ENCODE measurements around the gene TAMALIN. TPM values are rescaled to one million over a fixed set of nuclear protein-coding genes. Genes with fewer than 3 reads are reported as not detected.

Gene TAMALIN
- total and polyA plus RNA-seq, 8 donors: 30.6 to 63.7 (median 43.5) TPM

GRCh38 chr12:51980051-51980808, 26.5 kb upstream of the TAMALIN start:
- Histone ChIP-seq H3K27me3 (no peaks in the 10 kb centered on the region), H3K27ac (peak overlapping the region in 1 of 2 donors; percentile 18), H3K36me3 (peaks cover 0 to 81% of the 10 kb centered on the region in 2 donors), H3K4me3 (no peak overlapping the region), H3K4me1 (peaks cover 6 to 47% of the 10 kb centered on the region in 2 donors), H3K9me3 (no peaks in the 10 kb centered on the region)
- peak; percentile 98 for TF ChIP-seq CTCF (IDR thresholded peaks at IDR 0.05)
- DNase-seq: peak; percentile 65 to 85 (median 76)
- peak; percentile 90 for ATAC-seq
- intact Hi-C loops (cut with DNase I): loop anchor here in 1 of 2 donors (5.0 kb wide), 1 partner anchor 88 kb away; no protein-coding TSS in a partner anchor

DNA sequence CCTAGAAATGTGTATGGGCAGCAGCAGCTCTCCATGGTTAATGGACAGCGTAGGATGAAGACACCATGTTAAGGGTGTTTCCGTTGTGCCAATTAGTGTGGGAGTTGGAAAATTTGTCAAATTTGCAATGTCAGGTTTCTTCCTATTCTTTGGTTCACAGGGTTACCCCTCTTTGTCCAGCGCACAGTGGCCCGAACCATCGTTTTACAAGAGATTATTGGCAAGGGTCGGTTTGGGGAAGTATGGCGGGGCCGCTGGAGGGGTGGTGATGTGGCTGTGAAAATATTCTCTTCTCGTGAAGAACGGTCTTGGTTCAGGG, 26.0 kb upstream of the TAMALIN start:
- no peak for TF ChIP-seq CTCF (IDR thresholded peaks at IDR 0.05)
- Histone ChIP-seq H3K9me3 (no peaks in the 10 kb centered on the region), H3K4me3 (no peak overlapping the region), H3K4me1 (peaks cover 6 to 42% of the 10 kb centered on the region in 2 donors), H3K27ac (no peak overlapping the region), H3K27me3 (no peaks in the 10 kb centered on the region), H3K36me3 (peaks cover 0 to 81% of the 10 kb centered on the region in 2 donors)
- DNase-seq (no peak), ATAC-seq (no peak)
- intact Hi-C loops (cut with DNase I): loop anchor here in 1 of 2 donors (5.0 kb wide), 1 partner anchor 88 kb away; no protein-coding TSS in a partner anchor

GRCh38 chr12:51984657-51985056, 22.1 kb upstream of the TAMALIN start:
- no peak overlapping the region for H3K27ac ChIP-seq
- intact Hi-C loops (cut with DNase I): loop anchor here in 1 of 2 donors (5.0 kb wide), 1 partner anchor 92 kb away; no protein-coding TSS in a partner anchor
- no peaks in the 10 kb centered on the region for H3K9me3 ChIP-seq
- no peak for TF ChIP-seq CTCF (IDR thresholded peaks at IDR 0.05)
- H3K4me1 ChIP-seq: peaks cover 0 to 14% of the 10 kb centered on the region in 2 donors
- ATAC-seq: peak; percentile 53
- H3K4me3 ChIP-seq: no peak overlapping the region
- no peak for DNase-seq
- H3K36me3 ChIP-seq: peaks cover 0 to 82% of the 10 kb centered on the region in 2 donors
- no peaks in the 10 kb centered on the region for H3K27me3 ChIP-seq

- intact Hi-C loops (cut with DNase I): no loop called here
- Histone ChIP-seq H3K36me3 (peaks cover 0 to 88% of the 10 kb centered on the region in 2 donors), H3K9me3 (no peaks in the 10 kb centered on the region), H3K4me3 (no peak overlapping the region), H3K27ac (no peak overlapping the region), H3K4me1 (peaks cover 0 to 14% of the 10 kb centered on the region in 2 donors), H3K27me3 (no peaks in the 10 kb centered on the region)
- DNase-seq (no peak), ATAC-seq (no peak)
- no peak for TF ChIP-seq CTCF (IDR thresholded peaks at IDR 0.05)
These were observed 21.5 kb upstream of the TAMALIN start for GRCh38 chr12:51985154-51985835.

- Histone ChIP-seq H3K27me3 (no peaks in the 10 kb centered on the region), H3K27ac (no peak overlapping the region), H3K9me3 (no peaks in the 10 kb centered on the region), H3K4me3 (no peak overlapping the region), H3K36me3 (peaks cover 0 to 81% of the 10 kb centered on the region in 2 donors), H3K4me1 (peaks cover 0 to 18% of the 10 kb centered on the region in 2 donors)
- intact Hi-C loops (cut with DNase I): no loop called here
- DNase-seq: no peak
- no peak for ATAC-seq
- no peak for TF ChIP-seq CTCF (IDR thresholded peaks at IDR 0.05)
These were observed 19.9 kb upstream of the TAMALIN start for GRCh38 chr12:51986834-51987233.

All from left lung (tissue), 10 donors.